ENCODE measurements around the gene ITIH5.

Gene ITIH5

GRCh38 chr10:7626283-7626682 lies 40.5 kb downstream of the ITIH5 start:
- DNase-seq = no peak

DNA sequence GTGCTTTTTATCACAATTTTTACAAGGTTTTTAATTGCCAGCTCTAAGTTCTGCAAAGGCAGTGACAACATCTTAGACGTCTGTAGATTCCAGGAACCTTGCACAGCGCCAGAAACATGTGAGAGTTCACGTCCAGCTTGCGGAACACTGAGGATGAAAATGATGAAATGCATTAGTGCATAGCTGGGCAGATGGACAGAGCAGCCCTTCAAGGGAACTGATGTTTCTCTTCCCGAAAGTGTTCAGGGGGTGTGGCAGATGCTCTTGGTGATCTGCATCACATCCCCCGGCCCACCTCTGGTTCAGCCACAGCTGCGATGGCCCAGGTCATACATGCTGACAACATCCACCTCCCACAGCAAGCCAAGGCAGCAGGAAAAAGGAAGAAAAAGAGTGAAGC lies 40.9 kb downstream of the ITIH5 start:
- DNase-seq = no peak

- DNase-seq = no peak
These were observed 41.8 kb downstream of the ITIH5 start for GRCh38 chr10:7625009-7625408.

- DNase-seq = no peak
These were observed 43.8 kb downstream of the ITIH5 start for GRCh38 chr10:7622969-7623368.

GRCh38 chr10:7618461-7618860 lies 48.3 kb downstream of the ITIH5 start:
- DNase-seq = no peak

- no peak for DNase-seq
These were observed 54.9 kb downstream of the ITIH5 start for GRCh38 chr10:7611909-7612308.

- DNase-seq = no peak
These were observed 55.9 kb downstream of the ITIH5 start for GRCh38 chr10:7610651-7611389.

DNA sequence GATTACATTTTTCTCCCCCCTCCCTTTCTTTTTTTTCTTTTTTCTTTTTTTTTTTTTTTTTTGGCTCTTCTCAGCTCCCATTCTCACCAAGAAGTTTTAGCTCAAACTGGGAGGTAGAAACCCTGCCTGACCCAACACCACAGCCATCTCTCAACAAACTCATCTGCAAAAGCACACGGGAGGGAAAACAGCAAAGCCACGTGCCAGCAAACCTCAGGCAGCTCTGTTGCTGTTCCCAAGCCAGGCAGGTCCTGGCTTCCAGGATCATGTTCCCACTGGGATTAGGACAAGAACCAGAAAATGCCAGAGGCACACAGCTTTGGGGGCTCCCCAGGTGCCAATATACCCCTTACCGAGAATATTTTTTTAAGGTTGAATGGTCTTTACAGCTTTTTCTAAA lies 56.7 kb downstream of the ITIH5 start:
- no peak for DNase-seq

DNA sequence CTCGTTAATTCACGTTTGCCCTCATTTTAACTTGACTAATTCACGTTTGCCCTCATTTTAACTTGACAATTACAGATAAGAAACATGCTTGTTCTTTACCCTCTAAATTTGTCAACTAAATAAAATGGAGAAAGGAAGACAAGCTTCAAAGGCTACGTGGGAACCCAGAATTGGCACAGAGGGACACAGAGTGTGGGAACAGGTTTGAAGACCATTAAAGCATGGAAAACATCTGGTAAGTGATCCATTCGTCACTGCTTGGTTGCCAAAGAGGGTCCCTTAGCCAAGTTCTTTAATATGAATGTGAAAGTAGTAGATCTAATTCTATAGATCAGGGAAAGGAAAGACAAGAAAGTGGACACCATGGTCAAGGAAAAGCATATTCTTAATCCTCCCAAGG lies 57.2 kb downstream of the ITIH5 start:
- DNase-seq = no peak

DNA sequence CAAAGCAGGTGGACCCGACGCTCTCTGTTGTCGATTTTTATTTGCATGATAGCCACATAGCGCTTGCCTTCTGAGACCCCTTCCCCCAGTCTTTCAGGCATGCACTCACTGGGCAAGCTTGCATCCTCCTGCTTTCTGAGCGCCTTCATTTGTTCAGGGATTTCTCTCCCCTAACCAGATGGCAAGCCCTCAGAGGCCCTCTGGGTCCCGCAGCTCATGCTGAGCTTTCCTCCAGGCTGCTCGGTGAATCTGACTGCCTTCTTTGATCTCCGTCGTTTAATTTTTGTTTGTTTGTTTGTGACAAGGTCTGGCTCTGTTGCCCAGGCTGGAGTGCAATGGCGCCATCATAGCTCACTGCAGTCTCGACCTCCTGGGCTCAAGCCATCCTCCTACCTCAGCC lies 58.8 kb downstream of the ITIH5 start:
- no peak for DNase-seq

DNA sequence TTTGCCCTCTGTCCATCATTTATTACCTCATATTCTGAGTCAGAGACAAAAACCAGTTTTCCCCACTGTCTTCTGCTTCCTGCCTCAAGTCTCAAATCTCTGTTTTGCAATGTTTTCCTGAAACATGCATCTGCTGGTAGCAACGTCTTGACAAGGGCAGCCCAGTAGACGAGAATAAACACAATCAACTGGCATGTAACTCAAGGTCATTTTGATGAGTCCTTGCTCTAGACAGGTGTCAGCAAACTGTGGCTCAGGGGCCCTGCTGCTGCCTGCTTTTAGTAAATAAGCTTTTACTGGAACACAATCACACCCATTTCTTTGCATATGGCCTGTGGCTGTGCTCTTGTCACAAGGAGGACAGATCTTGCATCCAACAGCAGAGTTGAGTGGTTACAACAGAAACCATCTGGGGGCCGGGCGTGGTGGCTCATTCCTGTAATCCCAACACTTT lies 59.8 kb downstream of the ITIH5 start:
- no peak for DNase-seq

- no peak for DNase-seq
These were observed 61.0 kb downstream of the ITIH5 start for GRCh38 chr10:7605565-7606295.

- no peak for DNase-seq
These were observed 65.6 kb downstream of the ITIH5 start for GRCh38 chr10:7601023-7601656.

DNA sequence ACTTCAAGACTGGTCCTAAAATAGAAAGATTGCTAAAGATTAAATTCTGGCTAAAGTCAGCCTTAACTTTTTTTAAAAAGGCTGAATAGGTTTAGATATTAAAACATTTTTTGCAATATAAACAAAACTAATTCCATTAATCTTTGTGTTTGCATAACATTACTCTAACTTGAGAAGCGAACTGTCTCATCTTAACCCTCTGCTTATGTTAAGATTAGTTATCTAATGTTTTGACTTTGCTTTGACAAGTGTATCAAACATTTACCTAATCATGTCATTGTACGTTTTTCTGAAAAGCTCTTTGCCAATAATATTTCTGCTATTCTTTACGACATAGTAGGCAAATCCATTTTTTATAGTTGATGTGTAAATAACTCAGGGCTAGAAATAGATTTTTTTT lies 68.0 kb downstream of the ITIH5 start:
- DNase-seq = no peak

DNA sequence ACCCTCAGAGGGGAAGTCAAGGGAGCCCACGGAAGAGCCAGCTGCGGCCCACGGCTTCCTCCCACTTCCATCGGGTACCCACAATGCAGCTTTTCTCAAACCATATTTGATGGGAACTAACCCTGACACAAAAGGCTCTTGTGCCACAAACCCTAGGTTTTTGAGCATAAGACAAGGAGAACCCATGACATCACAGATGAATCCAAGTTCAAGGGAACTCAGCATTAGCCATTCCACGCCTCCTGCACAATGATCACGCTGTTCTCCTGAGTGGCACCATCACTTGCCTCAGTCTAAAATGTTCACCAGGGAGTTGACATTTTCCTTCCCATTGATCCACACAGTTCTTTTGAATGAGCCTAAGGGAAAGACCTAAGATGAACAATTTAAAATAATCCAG lies 70.4 kb downstream of the ITIH5 start:
- no peak for DNase-seq

DNA sequence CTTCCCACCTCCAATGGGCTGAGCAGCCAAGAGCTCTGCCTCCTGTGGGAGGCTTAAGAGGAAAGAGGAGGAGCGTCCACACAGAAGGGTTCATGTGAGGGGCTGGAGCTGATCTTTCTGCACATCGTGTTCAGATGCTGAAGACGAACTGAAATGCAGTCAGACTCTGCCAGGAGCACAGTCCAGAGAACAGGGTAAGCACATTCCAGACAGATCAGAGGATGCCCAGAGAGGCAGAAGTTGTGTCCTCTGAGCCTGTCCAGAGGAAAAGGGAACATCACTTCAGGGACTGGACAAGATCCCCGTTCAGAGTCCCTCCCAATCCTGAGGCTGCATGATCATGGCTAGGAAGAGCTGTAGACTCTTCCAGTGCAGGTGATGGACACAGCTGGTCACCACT lies 72.9 kb downstream of the ITIH5 start:
- DNase-seq = no peak

DNA sequence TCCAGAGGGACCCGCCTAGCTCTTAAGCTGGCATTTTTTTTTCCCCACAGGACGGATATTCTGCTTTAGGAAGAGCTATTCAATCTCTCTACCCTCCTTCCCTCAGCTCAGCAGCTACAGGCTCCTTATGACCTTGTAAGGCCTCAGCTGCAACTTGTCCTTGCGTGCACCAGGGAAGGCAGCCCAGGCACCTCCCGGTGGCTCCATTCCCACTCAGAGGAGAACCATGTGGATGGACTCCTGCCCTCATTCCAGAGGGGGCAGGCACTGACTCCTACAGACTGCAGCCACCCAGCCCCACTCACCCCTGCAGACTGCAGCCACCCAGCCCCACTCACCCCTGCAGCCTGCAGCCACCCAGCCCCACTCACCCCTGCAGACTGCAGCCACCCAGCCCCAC lies 73.7 kb downstream of the ITIH5 start:
- DNase-seq = no peak

DNA sequence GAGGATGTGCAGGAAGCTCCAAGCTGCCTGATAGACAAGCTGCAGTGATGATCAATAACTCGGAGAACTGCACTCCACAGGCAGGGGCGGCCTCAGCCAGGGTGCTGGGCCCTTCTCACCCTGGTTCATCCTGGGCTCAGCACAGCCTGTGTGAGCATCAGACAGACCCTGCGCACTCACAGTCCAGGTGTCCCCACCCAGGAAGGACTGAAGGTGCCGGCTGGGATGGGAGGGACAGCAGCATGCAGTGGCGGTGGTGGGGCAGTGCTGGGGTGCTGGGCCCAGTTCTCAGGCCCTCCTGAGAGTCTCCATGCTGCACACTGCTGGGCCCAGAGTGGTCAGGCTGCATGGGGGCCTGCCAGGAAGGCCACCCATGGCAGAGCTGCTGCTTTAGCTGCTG lies 74.1 kb downstream of the ITIH5 start:
- no peak for DNase-seq

GRCh38 chr10:7590271-7590670 lies 76.5 kb downstream of the ITIH5 start:
- no peak for DNase-seq

DNA sequence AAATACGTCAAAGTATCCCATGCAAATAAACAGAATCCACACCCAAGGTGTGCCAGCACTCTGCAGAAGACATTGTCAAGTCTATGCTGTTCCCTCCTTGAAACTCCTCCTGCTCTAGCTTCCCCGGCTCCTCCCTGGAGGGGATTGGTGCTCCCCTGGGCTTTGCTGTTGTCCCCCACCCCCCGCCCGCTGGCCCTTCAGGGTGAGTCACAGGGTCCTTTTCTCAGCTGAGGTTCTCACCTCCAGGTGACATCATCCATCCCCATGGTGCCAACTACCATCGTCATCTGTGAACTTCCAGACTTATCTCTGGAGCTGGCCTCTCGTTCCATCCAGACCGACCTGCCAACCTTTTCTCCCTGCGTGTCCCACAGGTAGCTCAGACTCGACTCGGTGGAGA lies 77.0 kb downstream of the ITIH5 start:
- DNase-seq = no peak

DNA sequence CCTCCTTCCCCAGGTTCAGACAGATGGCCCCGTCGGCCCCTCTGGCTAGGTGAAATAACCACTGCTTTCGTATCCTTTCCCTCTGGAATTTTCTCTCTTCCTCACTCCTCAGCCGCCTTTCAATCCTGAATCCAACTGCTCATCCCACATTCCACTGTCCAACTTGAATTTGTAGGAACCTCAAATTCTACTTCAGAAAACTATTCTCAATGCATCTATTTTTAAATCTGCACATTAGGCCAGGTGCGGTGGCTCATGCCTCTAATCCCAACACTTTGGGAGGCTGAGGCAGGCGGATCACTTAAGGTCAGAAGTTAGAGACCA lies 78.9 kb downstream of the ITIH5 start:
- no peak for DNase-seq

- DNase-seq = no peak
These were observed 79.5 kb downstream of the ITIH5 start for GRCh38 chr10:7587168-7587864.

DNA sequence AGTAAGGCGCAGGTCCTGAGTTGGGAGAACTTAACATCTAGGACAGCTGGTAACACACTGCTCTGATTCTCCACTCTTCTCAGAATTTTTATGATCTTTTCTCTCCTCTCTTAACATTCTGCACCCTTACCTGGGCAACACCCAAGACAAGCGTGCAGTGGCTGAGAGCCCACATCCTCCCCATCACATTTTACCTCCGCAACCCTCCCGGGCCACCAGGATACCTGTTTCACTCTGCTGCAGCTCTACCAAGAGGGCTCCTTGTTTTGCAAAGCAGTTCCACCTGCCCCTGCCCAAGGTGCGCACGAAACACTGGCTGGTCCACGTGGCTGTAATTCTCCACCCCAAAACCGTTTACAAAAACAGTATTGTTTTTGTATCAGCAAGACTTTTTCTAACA lies 81.5 kb downstream of the ITIH5 start:
- DNase-seq = no peak

- no peak for DNase-seq
These were observed 83.1 kb downstream of the ITIH5 start for GRCh38 chr10:7583626-7584025.
